ENCODE measurements around the gene ADGRL2.

GRCh38 chr1:81936853-81937252 is 136.1 kb downstream of the ADGRL2 start:
- no peak for TF ChIP-seq POLR2AphosphoS5 (IDR thresholded peaks at IDR 0.05; ENCODE audit: borderline replicate concordance, low read depth, low read length)
- no peak for TF ChIP-seq FOXP2 (optimal IDR thresholded peaks at IDR 0.05; ENCODE audit: control extremely low read depth, extremely low read length, insufficient read depth)

Data from SK-N-MC (cell line).